H1 (cell line): ENCODE measurements around the gene RTTN.

Experiments used
- CHD2 ChIP-seq: IDR thresholded peaks from 2 replicates; pipeline ENCODE4 v1.6.1; 2012; ENCODE audit warnings: low read length, improper control_type of control experiment
- CTCF ChIP-seq, 3 experiments: IDR thresholded peaks; 1 replicate in 2 of 3; 2 replicates in 1 of 3; pipeline versions ENCODE4 v1.5.1 to v1.6.1; 2011; ENCODE audit warnings: low read length in 3 of 3, mild to moderate bottlenecking in 3 of 3, inconsistent platforms in 2 of 3, low read depth in 1 of 3, moderate library complexity in 1 of 3; ENCODE audit not compliant: insufficient read depth in 1 of 3; ENCODE audit errors: control extremely low read depth in 1 of 3
- EZH2 ChIP-seq: fragments of 200-600 bp; sonication (generic); IDR thresholded peaks from 2 replicates; pipeline ENCODE4 v1.7.1; 2012; ENCODE audit warnings: low read depth, mild to moderate bottlenecking, moderate library complexity, low read length, inconsistent platforms; ENCODE audit not compliant: severe bottlenecking
- POLR2AphosphoS5 ChIP-seq: IDR thresholded peaks from 2 replicates; pipeline ENCODE4 v1.6.1; 2011; ENCODE audit warnings: low read depth, low read length
- SP2 ChIP-seq: IDR thresholded peaks from 2 replicates; pipeline ENCODE4 v1.6.1; 2012; ENCODE audit warnings: mild to moderate bottlenecking, low read length, inconsistent platforms
- SRF ChIP-seq: IDR thresholded peaks from 2 replicates; pipeline ENCODE4 v1.6.1; 2011; ENCODE audit warnings: mild to moderate bottlenecking, low read depth, low read length, moderate library complexity

DNA sequence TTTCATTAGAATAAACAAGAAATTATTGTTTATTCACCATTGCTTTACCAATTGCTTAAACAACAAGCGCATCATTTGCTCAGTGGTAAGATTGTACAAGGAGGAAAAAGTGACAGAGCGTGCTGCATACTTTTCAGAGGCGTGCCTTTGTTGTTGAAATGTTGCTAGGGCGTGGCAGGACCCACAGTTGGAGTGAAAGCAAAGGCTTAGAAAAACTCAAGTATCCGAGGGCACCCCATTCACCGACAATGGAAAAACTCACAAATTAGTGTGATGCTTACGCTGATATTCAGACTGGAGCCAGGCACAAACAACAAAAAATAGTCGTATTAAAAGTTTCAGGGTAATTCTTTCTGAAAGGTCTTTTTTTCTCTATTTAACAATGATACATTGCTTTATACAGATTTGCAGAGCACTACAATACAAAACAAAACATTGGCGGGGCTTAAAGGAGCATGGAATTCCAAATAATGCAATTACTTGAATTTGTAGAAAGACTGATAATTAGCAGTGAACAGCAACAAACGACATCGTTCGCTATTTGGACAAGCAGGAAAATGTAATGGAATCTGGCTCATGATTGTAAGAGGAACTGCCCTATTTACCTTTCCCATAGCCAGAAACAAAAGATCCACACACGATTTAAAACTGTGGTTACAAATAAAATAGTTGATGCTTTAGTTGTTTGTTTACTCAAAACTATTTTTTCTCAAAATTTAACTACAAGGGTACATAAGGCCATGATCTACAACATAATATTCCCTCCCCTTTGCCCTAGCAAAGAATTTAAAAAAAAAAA is 37.8 kb upstream of the RTTN start:
- TF ChIP-seq CHD2 = no peak
- no peak for TF ChIP-seq SRF
- TF ChIP-seq EZH2 = no peak
- no peak for TF ChIP-seq CTCF (IDR thresholded peaks at IDR 0.05; ENCODE audit: control extremely low read depth in 1 of 3, insufficient read depth in 1 of 3, low read depth in 1 of 3, low read length in 3 of 3)
- TF ChIP-seq SP2 = no peak
- TF ChIP-seq POLR2AphosphoS5 = no peak
